Type B pancreatic cell (in vitro differentiated cells): ENCODE results near the gene CCNYL1. TPM values are rescaled to one million over a fixed set of nuclear protein-coding genes. Genes with fewer than 3 reads are reported as not detected.
A peak's percentile ranks its signal among the peaks of the same experiment; 100 is the strongest.

Experiments used
- DNase-seq: peaks from one replicate; pipeline ENCODE4 v3.0.0; 2021; ENCODE audit warnings: mixed read lengths; ENCODE audit not compliant: unreplicated experiment; ENCODE audit errors: extremely low spot score
- H3K27ac Mint-ChIP-seq: 2 replicates; pipeline ENCODE4 v1.8.0; 2021; ENCODE audit warnings: mild to moderate bottlenecking, mixed read lengths
- H3K27me3 Mint-ChIP-seq: 2 replicates; pipeline ENCODE4 v1.8.0; 2021; ENCODE audit warnings: mixed read lengths
- H3K36me3 Mint-ChIP-seq: 2 replicates; pipeline ENCODE4 v1.8.0; 2021; ENCODE audit warnings: mixed read lengths
- H3K4me1 Mint-ChIP-seq: one replicate; pipeline ENCODE4 v1.8.0; 2021; ENCODE audit warnings: mixed read lengths; ENCODE audit not compliant: unreplicated experiment
- H3K4me3 Mint-ChIP-seq: 2 replicates; pipeline ENCODE4 v1.8.0; 2021; ENCODE audit warnings: mild to moderate bottlenecking, mixed read lengths
- H3K9me3 Mint-ChIP-seq: 2 replicates; pipeline ENCODE4 v1.8.0; 2021; ENCODE audit warnings: mixed read lengths
- long read RNA-seq: library from polyadenylated mRNA; unstranded; transcript quantifications from one replicate; pipeline ENCODE4 v2.0.0, GENCODE V29; 2020
- total RNA-seq: library from RNA; stranded (reverse); gene quantifications from 2 replicates; pipeline ENCODE4 v1.2.1, GENCODE V29; 2021; ENCODE audit warnings: low replicate concordance
- TF ChIP-seq, protein P1 (sequence below): fragments of 200-600 bp; sonication (generic); conservative IDR thresholded peaks from 2 replicates; pipeline ENCODE4 v1.5.0; 2021; ENCODE audit warnings: antibody characterized with exemption, mild to moderate bottlenecking

The CCNYL1 gene
- total RNA-seq = 20.8 and 30.7 TPM in 2 replicates
- long read RNA-seq, partial matches to known transcripts = 1 of 4 reads
- long read RNA-seq, other reads (novel, unspliced or antisense) = 1 of 4 reads

- peaks cover 14% of the 10 kb centered on the region for H3K4me1 Mint-ChIP-seq
- H3K27ac Mint-ChIP-seq = peak within 1 kb of the TSS; percentile 95
- H3K4me3 Mint-ChIP-seq = peak within 1 kb of the TSS; percentile 96
- no peaks in the 10 kb centered on the region for H3K27me3 Mint-ChIP-seq
- peak; percentile 99 for DNase-seq
- H3K36me3 Mint-ChIP-seq = peaks cover 11% of the 10 kb centered on the region
- no peaks in the 10 kb centered on the region for H3K9me3 Mint-ChIP-seq
- TF ChIP-seq, protein P1, sequence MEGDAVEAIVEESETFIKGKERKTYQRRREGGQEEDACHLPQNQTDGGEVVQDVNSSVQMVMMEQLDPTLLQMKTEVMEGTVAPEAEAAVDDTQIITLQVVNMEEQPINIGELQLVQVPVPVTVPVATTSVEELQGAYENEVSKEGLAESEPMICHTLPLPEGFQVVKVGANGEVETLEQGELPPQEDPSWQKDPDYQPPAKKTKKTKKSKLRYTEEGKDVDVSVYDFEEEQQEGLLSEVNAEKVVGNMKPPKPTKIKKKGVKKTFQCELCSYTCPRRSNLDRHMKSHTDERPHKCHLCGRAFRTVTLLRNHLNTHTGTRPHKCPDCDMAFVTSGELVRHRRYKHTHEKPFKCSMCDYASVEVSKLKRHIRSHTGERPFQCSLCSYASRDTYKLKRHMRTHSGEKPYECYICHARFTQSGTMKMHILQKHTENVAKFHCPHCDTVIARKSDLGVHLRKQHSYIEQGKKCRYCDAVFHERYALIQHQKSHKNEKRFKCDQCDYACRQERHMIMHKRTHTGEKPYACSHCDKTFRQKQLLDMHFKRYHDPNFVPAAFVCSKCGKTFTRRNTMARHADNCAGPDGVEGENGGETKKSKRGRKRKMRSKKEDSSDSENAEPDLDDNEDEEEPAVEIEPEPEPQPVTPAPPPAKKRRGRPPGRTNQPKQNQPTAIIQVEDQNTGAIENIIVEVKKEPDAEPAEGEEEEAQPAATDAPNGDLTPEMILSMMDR = peak; percentile 41
Observed at GRCh38 chr2:207710814-207711740, at the start of gene CCNYL1. Gene CCNYL1, plus strand, starts transcription at chr2:207711640. Its CDS starts 257 bp downstream, at chr2:207711897.

GRCh38 chr2:207662203-207662602, 49.2 kb upstream of the CCNYL1 start:
- Mint-ChIP-seq H3K36me3 (no peaks in the 10 kb centered on the region), H3K4me1 (peaks cover 11% of the 10 kb centered on the region), H3K27me3 (no peaks in the 10 kb centered on the region), H3K9me3 (no peaks in the 10 kb centered on the region), H3K27ac (no peak overlapping the region), H3K4me3 (no peak overlapping the region)
- DNase-seq = no peak
- TF ChIP-seq, protein P1 = no peak

GRCh38 chr2:207663870-207664545, 47.4 kb upstream of the CCNYL1 start:
- no peak overlapping the region for H3K4me3 Mint-ChIP-seq
- TF ChIP-seq, protein P1 = no peak
- no peaks in the 10 kb centered on the region for H3K9me3 Mint-ChIP-seq
- H3K4me1 Mint-ChIP-seq = peaks cover 11% of the 10 kb centered on the region
- no peaks in the 10 kb centered on the region for H3K36me3 Mint-ChIP-seq
- no peaks in the 10 kb centered on the region for H3K27me3 Mint-ChIP-seq
- peak overlapping the region; percentile 55 for H3K27ac Mint-ChIP-seq
- DNase-seq = no peak

- Mint-ChIP-seq H3K27me3 (no peaks in the 10 kb centered on the region), H3K4me3 (no peak overlapping the region), H3K27ac (no peak overlapping the region), H3K4me1 (no peaks in the 10 kb centered on the region), H3K36me3 (no peaks in the 10 kb centered on the region), H3K9me3 (no peaks in the 10 kb centered on the region)
- no peak for DNase-seq
- TF ChIP-seq, protein P1 = no peak
Observed at GRCh38 chr2:207670887-207671286, 40.6 kb upstream of the CCNYL1 start.

DNA sequence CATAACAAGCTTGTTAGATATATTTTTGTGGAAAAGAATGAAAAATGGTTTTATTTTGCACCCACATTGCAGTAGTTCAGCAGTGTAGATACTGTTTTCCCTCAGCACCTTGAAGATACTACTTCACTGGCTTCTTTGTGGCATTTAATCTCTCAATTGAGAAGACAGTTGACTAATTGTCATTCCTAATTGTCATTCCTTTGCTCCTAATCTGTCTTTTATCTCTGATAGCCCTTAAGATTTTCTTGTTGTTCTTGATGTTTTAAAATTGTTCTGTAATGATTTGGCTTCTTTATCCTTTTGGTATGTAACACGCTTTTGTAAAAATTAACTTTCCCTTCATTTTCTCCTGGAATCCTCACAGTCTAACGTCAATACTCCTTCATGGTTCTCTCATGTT, 38.0 kb upstream of the CCNYL1 start:
- H3K27ac Mint-ChIP-seq = no peak overlapping the region
- TF ChIP-seq, protein P1 = no peak
- H3K9me3 Mint-ChIP-seq = no peaks in the 10 kb centered on the region

More for the DNA sequence above, 38.0 kb upstream of the CCNYL1 start:
- DNase-seq = no peak
- Mint-ChIP-seq H3K36me3 (no peaks in the 10 kb centered on the region), H3K4me1 (peaks cover 7% of the 10 kb centered on the region), H3K4me3 (no peak overlapping the region), H3K27me3 (no peaks in the 10 kb centered on the region)
